SK-N-SH (cell line): ENCODE data around the gene GCSAML.

ENCODE experiments used
- CTCF ChIP-seq: fragments of 200-600 bp; sonication (generic); IDR thresholded peaks from 2 replicates; pipeline ENCODE4 v1.6.1; 2017; ENCODE audit warnings: antibody characterized with exemption, mild to moderate bottlenecking, moderate library complexity
- JUND ChIP-seq: IDR thresholded peaks from 2 replicates; pipeline ENCODE4 v1.4.0; 2012
- RAD21 ChIP-seq: IDR thresholded peaks from 2 replicates; pipeline ENCODE4 v1.6.1; 2012; ENCODE audit warnings: mild to moderate bottlenecking, low read length
- REST ChIP-seq: IDR thresholded peaks from 2 replicates; pipeline ENCODE4 v1.6.1; 2012; ENCODE audit warnings: mild to moderate bottlenecking, low read depth, low read length, moderate library complexity

GRCh38 chr1:247535402-247535801 is 13.5 kb upstream of the GCSAML start:
- TF ChIP-seq CTCF (no peak), RAD21 (no peak), REST (no peak), JUND (no peak)
